PC-9 (cell line): ENCODE results near the gene EPS15. TPM values are rescaled to one million over a fixed set of nuclear protein-coding genes. Genes with fewer than 3 reads are reported as not detected.

Experiments used
- BruUV-seq: library from RNA; stranded (reverse); fragments of 400-500 nt; replicated peaks from 2 replicates; lab custom pipeline; 2021; lab: Mats Ljungman, UMichigan
- CTCF ChIA-PET: fragments of 300-600 bp; sonication (Branson Sonifier 250); formaldehyde crosslinking; loops from one replicate; lab custom pipeline; 2022; ENCODE audit warnings: antibody characterized with exemption; lab: Charles Lee
- POLR2A ChIA-PET: fragments of 300-600 bp; sonication (Branson Sonifier 250); formaldehyde crosslinking; loops from one replicate; lab custom pipeline; 2022; ENCODE audit warnings: antibody characterized with exemption; ENCODE audit not compliant: unreplicated experiment; lab: Charles Lee
- DNase-seq, 2 experiments: peaks; one replicate each; pipeline versions ENCODE4 v3.0.0 to v3.0.0-alpha.2; 2015 to 2022; ENCODE audit warnings: mixed read lengths in 1 of 2
- H2AFZ ChIP-seq: fragments of 200-600 bp; sonication (generic); 2 replicates; pipeline ENCODE4 v1.8.1; 2017; ENCODE audit warnings: antibody characterized with exemption
- H3F3A ChIP-seq: fragments of 200-600 bp; sonication (generic); 2 replicates; pipeline ENCODE4 v1.8.1; 2017; ENCODE audit warnings: antibody characterized with exemption, mild to moderate bottlenecking, low read depth; ENCODE audit not compliant: insufficient read depth
- H3K27ac ChIP-seq: fragments of 200-600 bp; sonication (generic); 2 replicates; pipeline ENCODE4 v1.6.1; 2016; ENCODE audit warnings: mixed run types
- H3K27me3 ChIP-seq: fragments of 200-600 bp; sonication (generic); 2 replicates; pipeline ENCODE4 v1.6.1; 2016; ENCODE audit warnings: low read depth, mixed run types; ENCODE audit not compliant: insufficient read depth
- H3K36me3 ChIP-seq: fragments of 200-600 bp; sonication (generic); 2 replicates; pipeline ENCODE4 v1.6.1; 2016; ENCODE audit warnings: low read depth, mixed run types
- H3K4me1 ChIP-seq: fragments of 200-600 bp; sonication (generic); replicated peaks from 2 replicates; pipeline ENCODE4 v1.6.1; 2016; ENCODE audit warnings: mixed run types; ENCODE audit not compliant: insufficient read depth
- H3K4me2 ChIP-seq: fragments of 200-600 bp; sonication (generic); 2 replicates; pipeline ENCODE4 v1.6.1; 2017; ENCODE audit warnings: mixed run types
- H3K4me3 ChIP-seq: fragments of 200-600 bp; sonication (generic); 2 replicates; pipeline ENCODE4 v1.6.1; 2016; ENCODE audit warnings: mixed run types
- H3K79me2 ChIP-seq: fragments of 200-600 bp; sonication (generic); 2 replicates; pipeline ENCODE4 v1.6.1; 2017; ENCODE audit warnings: low read depth, mixed run types
- H3K9me2 ChIP-seq: fragments of 200-600 bp; sonication (generic); 2 replicates; pipeline ENCODE4 v1.8.1; 2017; ENCODE audit warnings: mild to moderate bottlenecking; ENCODE audit not compliant: insufficient read depth
- H3K9me3 ChIP-seq: fragments of 200-600 bp; sonication (generic); 2 replicates; pipeline ENCODE4 v1.8.1; 2016; ENCODE audit warnings: low read depth; ENCODE audit not compliant: insufficient read depth
- H4K20me1 ChIP-seq: fragments of 200-600 bp; sonication (generic); 2 replicates; pipeline ENCODE4 v1.8.1; 2017; ENCODE audit not compliant: insufficient read depth
- EZH2 ChIP-seq: fragments of 200-600 bp; sonication (generic); IDR thresholded peaks from 2 replicates; pipeline ENCODE4 v1.8.0; 2017; ENCODE audit warnings: antibody characterized with exemption, low read depth
- intact Hi-C: fragments of 100-400 bp; cut with micrococcal nuclease; formaldehyde crosslinking; loops from one replicate; pipeline ENCODE4 v1.10.0; 2022; ENCODE audit not compliant: unreplicated experiment
- total RNA-seq: library from RNA; stranded (reverse); gene quantifications from 2 replicates; pipeline ENCODE4 v1.2.3, GENCODE V29; 2021
- TF ChIP-seq, protein P1 (sequence below): fragments of 200-600 bp; sonication (generic); conservative IDR thresholded peaks from 2 replicates; pipeline ENCODE4 v1.6.1; 2017; ENCODE audit warnings: mixed run types, antibody characterized with exemption, mild to moderate bottlenecking, moderate library complexity

Gene EPS15
- total RNA-seq, 1 experiment from 2014 or later: 60.1 TPM

DNA sequence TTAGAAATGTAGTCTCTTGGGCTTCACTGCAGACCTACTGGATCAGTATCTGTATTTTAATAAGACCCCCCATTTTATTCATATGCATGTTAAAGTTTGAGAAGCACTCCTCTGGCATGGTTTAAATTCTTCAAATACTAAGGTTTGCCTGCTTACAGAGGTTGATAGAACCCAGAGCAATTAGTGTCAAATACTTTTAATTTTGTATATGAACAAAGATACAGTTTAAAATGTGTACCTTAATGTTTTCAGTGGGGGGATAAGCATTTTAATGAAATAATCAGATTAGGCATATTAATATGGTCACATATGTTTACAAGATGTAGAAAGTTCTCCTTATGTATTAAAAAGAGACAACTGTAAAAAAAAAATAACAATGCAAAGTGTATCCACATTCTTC, 40.4 kb upstream of the EPS15 start:
- H3K4me1 ChIP-seq: peaks cover 73% of the 10 kb centered on the region
- TF ChIP-seq, protein P1, sequence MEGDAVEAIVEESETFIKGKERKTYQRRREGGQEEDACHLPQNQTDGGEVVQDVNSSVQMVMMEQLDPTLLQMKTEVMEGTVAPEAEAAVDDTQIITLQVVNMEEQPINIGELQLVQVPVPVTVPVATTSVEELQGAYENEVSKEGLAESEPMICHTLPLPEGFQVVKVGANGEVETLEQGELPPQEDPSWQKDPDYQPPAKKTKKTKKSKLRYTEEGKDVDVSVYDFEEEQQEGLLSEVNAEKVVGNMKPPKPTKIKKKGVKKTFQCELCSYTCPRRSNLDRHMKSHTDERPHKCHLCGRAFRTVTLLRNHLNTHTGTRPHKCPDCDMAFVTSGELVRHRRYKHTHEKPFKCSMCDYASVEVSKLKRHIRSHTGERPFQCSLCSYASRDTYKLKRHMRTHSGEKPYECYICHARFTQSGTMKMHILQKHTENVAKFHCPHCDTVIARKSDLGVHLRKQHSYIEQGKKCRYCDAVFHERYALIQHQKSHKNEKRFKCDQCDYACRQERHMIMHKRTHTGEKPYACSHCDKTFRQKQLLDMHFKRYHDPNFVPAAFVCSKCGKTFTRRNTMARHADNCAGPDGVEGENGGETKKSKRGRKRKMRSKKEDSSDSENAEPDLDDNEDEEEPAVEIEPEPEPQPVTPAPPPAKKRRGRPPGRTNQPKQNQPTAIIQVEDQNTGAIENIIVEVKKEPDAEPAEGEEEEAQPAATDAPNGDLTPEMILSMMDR: no peak
- TF ChIP-seq EZH2: no peak
- no TSS peak for BruUV-seq

DNA sequence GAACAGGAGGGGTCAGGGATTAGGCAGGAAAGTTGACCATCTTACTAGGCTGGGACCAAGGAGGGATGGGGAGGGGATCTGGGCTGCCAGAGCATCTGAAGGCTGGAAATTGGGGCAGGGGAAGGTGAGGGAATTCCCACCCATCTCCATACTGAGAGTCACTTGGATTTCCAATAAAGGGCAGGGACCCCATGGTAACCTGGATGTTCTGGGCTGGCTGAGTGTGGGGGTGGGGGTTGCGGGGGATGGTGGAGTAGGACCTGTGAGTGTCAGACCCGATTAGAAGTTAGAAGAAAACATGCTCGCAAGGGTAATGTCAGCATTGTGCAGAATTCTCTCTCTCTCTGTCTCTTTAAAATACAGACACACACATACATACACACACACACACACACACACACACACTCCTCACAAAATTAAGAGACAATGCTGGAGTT, 40.0 kb upstream of the EPS15 start:
- peak overlapping the region; percentile 88 for H3K4me2 ChIP-seq
- no TSS peak for BruUV-seq
- ChIA-PET CTCF (no interaction called here), POLR2A (interaction anchor here (0.8 to 1.5 kb wide), 2 partner anchors 10 to 64 kb away, joined by 4 to 17 read pairs; no protein-coding TSS in a partner anchor)
- H3F3A ChIP-seq: peaks cover 42% of the 10 kb centered on the region
- H3K4me1 ChIP-seq: peaks cover 70% of the 10 kb centered on the region
- H2AFZ ChIP-seq: no peak overlapping the region
- H3K79me2 ChIP-seq: no peaks in the 10 kb centered on the region
- H3K4me3 ChIP-seq: peak overlapping the region; percentile 45; the same call in 1 of the 2 replicates
- H3K9me2 ChIP-seq: no peaks in the 10 kb centered on the region; the same call in 1 of the 2 replicates
- no peak for DNase-seq
- H3K36me3 ChIP-seq: no peaks in the 10 kb centered on the region
- intact Hi-C loops: loop anchor here (2.0 kb wide), 3 partner anchors 40 to 202 kb away; partner anchors contain the start of gene EPS15
- TF ChIP-seq EZH2: no peak
- TF ChIP-seq, protein P1: no peak
- H3K27ac ChIP-seq: peak overlapping the region; percentile 99
- no peaks in the 10 kb centered on the region for H3K9me3 ChIP-seq
- H4K20me1 ChIP-seq: no peaks in the 10 kb centered on the region
- no peaks in the 10 kb centered on the region for H3K27me3 ChIP-seq

More for the DNA sequence above, 40.4 kb upstream of the EPS15 start:
- H3K9me3 ChIP-seq: no peaks in the 10 kb centered on the region
- H4K20me1 ChIP-seq: no peaks in the 10 kb centered on the region
- DNase-seq: no peak
- H3K4me3 ChIP-seq: peak overlapping the region; percentile 45; the same call in 1 of the 2 replicates
- intact Hi-C loops: loop anchor here (2.0 kb wide), 3 partner anchors 41 to 201 kb away; partner anchors contain the start of gene EPS15
- peak overlapping the region; percentile 99 for H3K27ac ChIP-seq
- POLR2A ChIA-PET: no interaction called here
- H2AFZ ChIP-seq: no peak overlapping the region
- CTCF ChIA-PET: no interaction called here
- no peaks in the 10 kb centered on the region for H3K36me3 ChIP-seq
- H3K79me2 ChIP-seq: no peaks in the 10 kb centered on the region; the same call in 1 of the 2 replicates
- peaks cover 46% of the 10 kb centered on the region for H3F3A ChIP-seq
- peak overlapping the region; percentile 88 for H3K4me2 ChIP-seq
- H3K9me2 ChIP-seq: no peaks in the 10 kb centered on the region; the same call in 1 of the 2 replicates
- H3K27me3 ChIP-seq: no peaks in the 10 kb centered on the region

DNA sequence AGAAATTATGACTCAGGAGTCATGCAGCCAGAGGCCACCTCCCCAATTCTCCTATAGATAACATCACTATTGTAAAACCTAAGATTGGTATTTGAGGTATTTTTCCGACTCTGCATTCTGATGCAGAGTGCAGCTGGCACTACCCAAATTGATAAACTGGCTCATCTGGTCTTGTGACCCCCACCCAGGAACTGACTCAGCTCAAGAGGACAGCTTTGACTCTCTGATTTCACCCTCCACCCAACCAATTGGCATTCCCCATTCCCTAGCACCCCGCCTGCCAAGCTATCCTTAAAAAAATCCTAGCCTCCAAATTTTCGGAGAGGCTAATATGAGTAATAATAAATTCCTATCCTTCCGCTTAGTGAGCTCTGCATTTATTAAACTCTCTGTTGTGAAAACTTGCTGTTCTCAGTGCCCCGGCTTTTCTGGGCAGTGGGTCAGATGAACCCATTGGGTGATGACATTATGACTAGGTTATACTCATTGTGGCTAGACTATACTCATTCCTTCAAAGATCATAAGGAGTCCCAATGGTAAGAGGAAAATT, 39.4 kb upstream of the EPS15 start:
- Histone ChIP-seq H3K9me2 (no peaks in the 10 kb centered on the region; the same call in 1 of the 2 replicates), H3K4me2 (peak overlapping the region; percentile 88), H4K20me1 (no peaks in the 10 kb centered on the region), H3F3A (peaks cover 40% of the 10 kb centered on the region), H2AFZ (no peak overlapping the region), H3K79me2 (no peaks in the 10 kb centered on the region), H3K4me1 (peaks cover 70% of the 10 kb centered on the region), H3K27me3 (no peaks in the 10 kb centered on the region), H3K27ac (peak overlapping the region; percentile 99), H3K36me3 (no peaks in the 10 kb centered on the region), H3K4me3 (peak overlapping the region; percentile 45; the same call in 1 of the 2 replicates), H3K9me3 (no peaks in the 10 kb centered on the region)
- ChIA-PET CTCF (no interaction called here), POLR2A (interaction anchor here (0.6 to 1.5 kb wide), 6 partner anchors 9 to 1589 kb away, joined by 3 to 17 read pairs (median 6); partner anchors contain the start of gene EPS15)
- TF ChIP-seq EZH2: no peak
- TF ChIP-seq, protein P1: no peak
- BruUV-seq: no TSS peak
- DNase-seq: peak; percentile 93 to 99
- intact Hi-C loops: loop anchor here (1.0 to 2.0 kb wide), 7 partner anchors 9 to 202 kb away; partner anchors contain the start of genes EPS15 and OSBPL9
